ENCODE measurements around the gene AKAP8L. TPM values are rescaled to one million over a fixed set of nuclear protein-coding genes. Genes with fewer than 3 reads are reported as not detected.

The AKAP8L gene
- total RNA-seq, 1 experiment from 2014 or later = 123 TPM

DNA sequence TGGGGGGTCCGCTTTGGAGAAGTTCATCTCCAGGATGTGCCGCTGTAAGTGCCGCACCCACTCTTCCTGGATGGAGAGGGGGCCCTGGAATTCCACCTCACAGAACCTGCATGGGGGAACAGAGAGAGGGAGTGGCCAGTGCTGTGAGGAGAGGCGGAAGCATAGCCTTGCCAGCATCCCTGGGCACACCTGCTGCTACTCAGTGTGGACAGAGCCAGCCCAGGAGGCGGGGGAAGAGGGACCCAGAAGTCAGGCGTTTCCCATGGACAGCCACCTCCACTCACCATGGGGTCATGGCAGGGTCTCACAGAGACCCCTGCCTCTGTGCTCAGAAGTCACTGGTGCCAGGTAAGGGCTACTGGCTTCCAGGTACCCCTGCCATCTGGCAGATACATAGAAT is 4.3 kb upstream of the AKAP8L start:
- Histone ChIP-seq H2AFZ (ENCODE audit: low read length) (no peak overlapping the region), H4K20me1 (ENCODE audit: control insufficient read depth, insufficient read depth, insufficient read length) (no peaks in the 10 kb centered on the region), H2AK5ac (ENCODE audit: insufficient read length, low read length) (no peak overlapping the region), H3K4ac (ENCODE audit: low read depth, low read length) (no peak overlapping the region), H2BK12ac (ENCODE audit: insufficient read length, low read depth, low read length) (no peak overlapping the region), H2BK20ac (ENCODE audit: low read depth, low read length, poor library complexity, severe bottlenecking) (no peak overlapping the region), H3K27me3 (ENCODE audit: insufficient read depth, low read length) (no peaks in the 10 kb centered on the region), H3K18ac (ENCODE audit: insufficient read length, low read depth, low read length) (no peak overlapping the region), H3K56ac (ENCODE audit: insufficient read length, low read depth, low read length) (no peak overlapping the region), H3K27ac (ENCODE audit: insufficient read length, low read depth, low read length) (no peak overlapping the region), H3T11ph (ENCODE audit: low read length) (no peak overlapping the region), H2BK120ac (ENCODE audit: low read depth, low read length, poor library complexity, severe bottlenecking) (no peak overlapping the region), H4K91ac (ENCODE audit: insufficient read length, low read depth, low read length) (no peak overlapping the region), H3K9me3 (ENCODE audit: control insufficient read depth, low read depth, low read length) (no peaks in the 10 kb centered on the region), H3K79me1 (ENCODE audit: insufficient read depth, low read depth, low read length, poor library complexity, severe bottlenecking) (peaks cover under 1% of the 10 kb centered on the region), H3K23me2 (ENCODE audit: insufficient read length, low read depth, low read length, poor library complexity, severe bottlenecking) (peaks cover under 1% of the 10 kb centered on the region), H3K23ac (ENCODE audit: insufficient read length, low read depth, low read length) (no peak overlapping the region), H2BK5ac (ENCODE audit: insufficient read length, low read length) (no peak overlapping the region), H3K79me2 (ENCODE audit: insufficient read depth, low read length) (peaks cover 5% of the 10 kb centered on the region; the same call in 1 of the 2 replicates), H3K4me1 (ENCODE audit: insufficient read depth, low read length) (no peaks in the 10 kb centered on the region), H4K8ac (replicated peaks; ENCODE audit: insufficient read length, low read depth, low read length) (no peak overlapping the region), H3K14ac (ENCODE audit: insufficient read depth, low read length) (no peak overlapping the region; the same call in 1 of the 2 replicates), H2BK15ac (ENCODE audit: low read depth, low read length) (no peak overlapping the region), H4K5ac (ENCODE audit: insufficient read length, low read depth, low read length) (no peak overlapping the region), H3K9ac (ENCODE audit: extremely low read depth, insufficient read length, low read length) (no peak overlapping the region), H3K4me2 (ENCODE audit: insufficient read depth, insufficient read length, low read length) (no peak overlapping the region)
- Mint-ChIP-seq H3K9me3 (peaks cover 0 to 3% of the 10 kb centered on the region in 2 experiments; a peak in 2 of 5 replicates), H3K27ac (no peak overlapping the region), H3K27me3 (ENCODE audit: low read depth) (no peaks in the 10 kb centered on the region), H3K4me1 (peaks cover under 1 to 6% of the 10 kb centered on the region in 2 experiments), H3K36me3 (ENCODE audit: insufficient read depth in 1 of 3, low read depth in 3 of 3) (peaks cover 34 to 46% (median 46%) of the 10 kb centered on the region in 3 experiments), H3K4me3 (no peak overlapping the region)
- no peak for DNase-seq
- WGBS (ENCODE audit: extremely low coverage, insufficient read length, low lambda C conversion rate) = no CpG with 5 or more reads among the region's 6 CpGs
- TF ChIP-seq CTCF (conservative IDR thresholded peaks at IDR 0.05) = no peak
